Measurements from ENCODE around the gene CEP170B. TPM values are rescaled to one million over a fixed set of nuclear protein-coding genes. Genes with fewer than 3 reads are reported as not detected.

Gene CEP170B
- total and polyA plus RNA-seq, 2 of the 13 experiments (the other 11 are each of a cell fraction or from before 2014, with no cell fraction given), result 4.3 to 8.8 TPM

- no peaks in the 10 kb centered on the region for H4K20me1 ChIP-seq (ENCODE audit: insufficient read depth, low read length)
- TF ChIP-seq ZNF709 (CRISPR knock-in tag; IDR thresholded peaks at IDR 0.05), result no peak
- no peak for TF ChIP-seq ZNF33B (CRISPR knock-in tag; IDR thresholded peaks at IDR 0.05)
- TF ChIP-seq ZNF766 (CRISPR knock-in tag; IDR thresholded peaks at IDR 0.05; ENCODE audit: borderline replicate concordance), result no peak
- peak; percentile 93; the same call in 1 of the 2 replicates for TF ChIP-seq ZFP1 (CRISPR knock-in tag; IDR thresholded peaks at IDR 0.05)
- no peak for TF ChIP-seq KDM6A (CRISPR knock-in tag; IDR thresholded peaks at IDR 0.05; ENCODE audit: low read depth)
- ATAC-seq (no peak), FAIRE-seq (no peak), DNase-seq (ENCODE audit: low spot score) (no peak)
- POLR2A ChIA-PET, result no interaction called here
- CTCF ChIA-PET (ENCODE audit: low intra/inter-chr PET ratio, low total read pairs), result no interaction called here
- no peak overlapping the region for H3K27ac ChIP-seq (ENCODE audit: extremely low read length, insufficient read depth, low read length)
- H3K4me3 ChIP-seq (replicated peaks in 1 of 3; ENCODE audit: insufficient read depth in 1 of 3, low read depth in 2 of 3, low read length in 3 of 3), result no peak overlapping the region
- no peak overlapping the region for H3K9ac ChIP-seq (ENCODE audit: insufficient read depth, low read depth, low read length)
- H3K27me3 ChIP-seq (ENCODE audit: control insufficient read depth in 1 of 2, insufficient read depth in 2 of 2, low read length in 2 of 2), result peaks cover 0 to 29% of the 10 kb centered on the region in 2 experiments; a peak in 1 of 5 replicates
- H2AFZ ChIP-seq (ENCODE audit: low read length), result no peak overlapping the region
- no peaks in the 10 kb centered on the region for H3K79me2 ChIP-seq (ENCODE audit: insufficient read depth, low read length)
- BruUV-seq (replicated peaks), result no TSS peak
- H3K36me3 ChIP-seq (replicated peaks in 1 of 2; ENCODE audit: control insufficient read depth in 1 of 2, insufficient read depth in 2 of 2, low read length in 2 of 2), result no peaks in the 10 kb centered on the region
- intact Hi-C loops (cut with micrococcal nuclease; ENCODE audit: unreplicated experiment) (no loop called here), in situ Hi-C loops (cut with HindIII; ENCODE audit: extremely low pct_ligation_motif_present, low pct_unique_long_range_greater_than_20kb) (no loop called here)
- H3K4me1 ChIP-seq (ENCODE audit: insufficient read depth, low read length), result no peaks in the 10 kb centered on the region
- no peak overlapping the region for H3K4me2 ChIP-seq (ENCODE audit: low read depth, low read length)
- H3K9me3 ChIP-seq (ENCODE audit: low read length), result peaks cover 13% of the 10 kb centered on the region
- WGBS (ENCODE audit: low lambda C conversion rate), result 30% methylated on average over 3 of the region's 3 CpGs
These were observed 47.0 kb downstream of the CEP170B start for GRCh38 chr14:104912053-104912452.

- H3K4me1 ChIP-seq (ENCODE audit: insufficient read depth, low read length), result no peaks in the 10 kb centered on the region
- TF ChIP-seq ZNF33A (CRISPR knock-in tag; IDR thresholded peaks at IDR 0.05; ENCODE audit: borderline replicate concordance), result no peak
- TF ChIP-seq ZNF24 (IDR thresholded peaks at IDR 0.05), result no peak
- TF ChIP-seq FOXK2 (IDR thresholded peaks at IDR 0.05), result no peak
- no peak for TF ChIP-seq ZSCAN5A (CRISPR knock-in tag; IDR thresholded peaks at IDR 0.05; ENCODE audit: borderline replicate concordance)
- TF ChIP-seq THAP7 (CRISPR knock-in tag; IDR thresholded peaks at IDR 0.05), result no peak
- TF ChIP-seq HES4 (CRISPR knock-in tag; IDR thresholded peaks at IDR 0.05; ENCODE audit: borderline replicate concordance), result no peak
- TF ChIP-seq USF2 (IDR thresholded peaks at IDR 0.05; ENCODE audit: low read depth, low read length), result no peak
- TF ChIP-seq USF2 (CRISPR knock-in tag; IDR thresholded peaks at IDR 0.05; ENCODE audit: borderline replicate concordance), result no peak
- no peak for TF ChIP-seq TSC22D2 (CRISPR knock-in tag; IDR thresholded peaks at IDR 0.05; ENCODE audit: borderline replicate concordance)
- no peak for TF ChIP-seq ZNF580 (CRISPR knock-in tag; IDR thresholded peaks at IDR 0.05; ENCODE audit: borderline replicate concordance, low read depth)
- TF ChIP-seq ZNF550 (CRISPR knock-in tag; IDR thresholded peaks at IDR 0.05; ENCODE audit: borderline replicate concordance), result no peak
- ChIA-PET CTCF (ENCODE audit: low intra/inter-chr PET ratio, low total read pairs) (no interaction called here), POLR2A (no interaction called here)
- ATAC-seq (no peak), FAIRE-seq (no peak), DNase-seq (ENCODE audit: low spot score) (no peak)
- H3K9me3 ChIP-seq (ENCODE audit: low read length), result peaks cover 13% of the 10 kb centered on the region
- H3K36me3 ChIP-seq (replicated peaks in 1 of 2; ENCODE audit: control insufficient read depth in 1 of 2, insufficient read depth in 2 of 2, low read length in 2 of 2), result no peaks in the 10 kb centered on the region
- in situ Hi-C loops (cut with HindIII; ENCODE audit: extremely low pct_ligation_motif_present, low pct_unique_long_range_greater_than_20kb), result no loop called here
- BruUV-seq (replicated peaks), result no TSS peak
- H3K27me3 ChIP-seq (ENCODE audit: control insufficient read depth in 1 of 2, insufficient read depth in 2 of 2, low read length in 2 of 2), result peaks cover 0 to 19% of the 10 kb centered on the region in 2 experiments; a peak in 2 of 5 replicates
- H3K27ac ChIP-seq (ENCODE audit: extremely low read length, insufficient read depth, low read length), result no peak overlapping the region
- H3K9ac ChIP-seq (ENCODE audit: insufficient read depth, low read depth, low read length), result no peak overlapping the region
- no peak overlapping the region for H3K4me2 ChIP-seq (ENCODE audit: low read depth, low read length)
- no peaks in the 10 kb centered on the region for H3K79me2 ChIP-seq (ENCODE audit: insufficient read depth, low read length)
- intact Hi-C loops (cut with micrococcal nuclease; ENCODE audit: unreplicated experiment), result no loop called here
- no peak overlapping the region for H3K4me3 ChIP-seq (replicated peaks in 1 of 3; ENCODE audit: insufficient read depth in 1 of 3, low read depth in 2 of 3, low read length in 3 of 3)
- H4K20me1 ChIP-seq (ENCODE audit: insufficient read depth, low read length), result no peaks in the 10 kb centered on the region
- no peak overlapping the region for H2AFZ ChIP-seq (ENCODE audit: low read length)
- WGBS (ENCODE audit: low lambda C conversion rate), result 74% methylated on average over 7 of the region's 7 CpGs
These were observed 48.4 kb downstream of the CEP170B start for GRCh38 chr14:104913435-104913834.
